ENCODE data around the gene SORCS2. TPM values are rescaled to one million over a fixed set of nuclear protein-coding genes. Genes with fewer than 3 reads are reported as not detected.

SORCS2 gene
- total RNA-seq, 4 donors from 2014 or later, result 1.1 to 2.5 (median 2.0) TPM

DNA sequence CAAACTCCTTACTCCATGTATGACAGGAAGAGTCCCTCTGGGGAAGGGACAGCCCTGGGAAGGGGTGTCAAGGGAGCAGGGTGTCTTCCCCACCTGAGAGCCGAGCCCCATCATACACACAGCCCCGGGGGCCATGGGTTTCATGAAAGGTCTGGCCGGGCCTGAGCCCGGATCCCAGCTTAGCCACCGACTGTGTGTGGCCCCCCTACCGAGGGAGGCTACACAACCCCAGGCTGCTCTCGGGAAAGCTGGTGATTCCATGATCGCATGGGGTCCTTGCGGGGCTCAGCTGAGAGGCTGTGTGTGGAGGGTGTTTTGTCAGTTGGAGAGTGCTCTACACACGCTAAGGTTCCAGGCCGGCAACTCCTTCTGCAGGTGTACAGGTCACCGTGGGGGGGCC is 55.6 kb downstream of the SORCS2 start:
- intact Hi-C loops (cut with DNase I), result no loop called here
- Histone ChIP-seq H3K27ac (no peak overlapping the region), H3K9me3 (no peaks in the 10 kb centered on the region), H3K36me3 (no peaks in the 10 kb centered on the region), H3K4me3 (no peak overlapping the region), H3K27me3 (peaks cover 0 to 14% (median 0%) of the 10 kb centered on the region in 4 donors), H3K4me1 (peaks cover 0 to 7% (median 0%) of the 10 kb centered on the region in 3 donors)
- WGBS, 2 donors, result 82 to 100% methylated on average over 1 to 9 of the region's 12 CpGs
- DNase-seq, result no peak
- TF ChIP-seq, protein P1, sequence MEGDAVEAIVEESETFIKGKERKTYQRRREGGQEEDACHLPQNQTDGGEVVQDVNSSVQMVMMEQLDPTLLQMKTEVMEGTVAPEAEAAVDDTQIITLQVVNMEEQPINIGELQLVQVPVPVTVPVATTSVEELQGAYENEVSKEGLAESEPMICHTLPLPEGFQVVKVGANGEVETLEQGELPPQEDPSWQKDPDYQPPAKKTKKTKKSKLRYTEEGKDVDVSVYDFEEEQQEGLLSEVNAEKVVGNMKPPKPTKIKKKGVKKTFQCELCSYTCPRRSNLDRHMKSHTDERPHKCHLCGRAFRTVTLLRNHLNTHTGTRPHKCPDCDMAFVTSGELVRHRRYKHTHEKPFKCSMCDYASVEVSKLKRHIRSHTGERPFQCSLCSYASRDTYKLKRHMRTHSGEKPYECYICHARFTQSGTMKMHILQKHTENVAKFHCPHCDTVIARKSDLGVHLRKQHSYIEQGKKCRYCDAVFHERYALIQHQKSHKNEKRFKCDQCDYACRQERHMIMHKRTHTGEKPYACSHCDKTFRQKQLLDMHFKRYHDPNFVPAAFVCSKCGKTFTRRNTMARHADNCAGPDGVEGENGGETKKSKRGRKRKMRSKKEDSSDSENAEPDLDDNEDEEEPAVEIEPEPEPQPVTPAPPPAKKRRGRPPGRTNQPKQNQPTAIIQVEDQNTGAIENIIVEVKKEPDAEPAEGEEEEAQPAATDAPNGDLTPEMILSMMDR (IDR thresholded peaks at IDR 0.05), result no peak
- TF ChIP-seq POLR2A (IDR thresholded peaks at IDR 0.05), result no peak

DNA sequence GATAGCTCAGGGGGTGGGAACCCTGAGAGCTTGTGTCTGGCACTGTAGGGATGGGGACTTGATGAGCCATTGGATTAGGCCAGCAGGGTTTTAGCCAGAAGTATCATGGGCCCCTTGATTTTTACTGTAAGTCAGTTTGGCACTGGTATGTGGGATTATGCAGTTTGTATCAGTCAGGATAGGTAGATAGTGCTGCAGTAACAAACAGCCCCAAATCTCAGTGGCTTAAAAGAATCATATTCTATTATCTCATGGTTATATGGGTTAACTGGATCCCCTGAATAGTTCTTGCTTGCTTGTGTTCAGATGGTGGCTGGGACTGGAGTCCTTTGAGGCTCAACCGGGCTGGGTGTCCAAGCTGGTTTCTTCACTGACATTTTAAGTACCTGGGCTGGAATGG is 56.5 kb downstream of the SORCS2 start:
- Histone ChIP-seq H3K27ac (no peak overlapping the region), H3K9me3 (no peaks in the 10 kb centered on the region), H3K4me3 (no peak overlapping the region), H3K4me1 (peaks cover 0 to 7% (median 0%) of the 10 kb centered on the region in 3 donors), H3K36me3 (no peaks in the 10 kb centered on the region), H3K27me3 (peaks cover 0 to 17% (median 0%) of the 10 kb centered on the region in 4 donors)
- TF ChIP-seq POLR2A (IDR thresholded peaks at IDR 0.05), result no peak
- TF ChIP-seq, protein P1 (IDR thresholded peaks at IDR 0.05), result no peak
- intact Hi-C loops (cut with DNase I), result no loop called here
- DNase-seq, result no peak
- 100% methylated on average over 1 of the region's 1 CpG for WGBS, 2 donors

DNA sequence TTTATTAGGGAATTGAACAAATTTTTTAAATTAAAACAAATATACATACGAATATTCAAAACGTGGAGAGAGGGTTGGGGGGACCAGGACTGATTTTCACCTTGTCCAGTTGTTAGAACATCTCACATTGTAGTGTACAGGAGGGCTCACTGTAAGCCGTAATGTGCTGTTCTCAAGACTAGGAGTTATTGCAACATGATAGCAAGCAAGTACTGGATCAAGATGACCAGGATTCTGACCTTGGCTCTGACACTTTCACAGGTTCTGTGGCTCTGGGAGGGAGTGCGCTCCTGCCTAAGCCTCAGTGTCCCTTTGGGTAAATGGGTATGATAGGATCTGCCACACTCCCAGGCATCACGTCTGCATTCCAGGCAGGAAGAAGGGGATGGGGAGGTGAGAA is 59.0 kb downstream of the SORCS2 start:
- TF ChIP-seq POLR2A (IDR thresholded peaks at IDR 0.05), result no peak
- TF ChIP-seq, protein P1 (IDR thresholded peaks at IDR 0.05), result no peak
- intact Hi-C loops (cut with DNase I), result no loop called here
- WGBS, 2 donors, result 78 to 82% methylated on average over 5 of the region's 5 CpGs

DNA sequence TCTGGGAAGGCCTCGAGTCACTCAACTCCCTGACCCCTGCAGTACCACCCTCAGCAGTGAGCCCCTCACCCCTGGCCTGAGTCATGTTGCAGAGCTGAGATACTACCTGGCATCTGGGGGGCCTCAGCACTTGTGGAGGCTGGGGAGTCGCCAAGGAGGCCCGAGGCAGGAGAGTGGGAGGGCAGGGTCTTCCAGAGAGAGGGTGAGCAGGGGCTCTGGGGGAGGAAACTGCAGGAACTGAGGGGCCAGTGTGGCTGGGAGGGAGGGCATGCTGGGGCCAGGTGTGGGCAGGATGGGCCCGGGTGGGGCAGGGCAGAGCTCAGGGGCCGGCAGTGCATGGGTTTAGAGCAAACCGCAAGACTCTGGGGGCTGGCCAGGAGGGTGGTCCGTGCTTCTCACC is 59.7 kb downstream of the SORCS2 start:
- no peak overlapping the region for H3K27ac ChIP-seq
- no peaks in the 10 kb centered on the region for H3K9me3 ChIP-seq
- peaks cover 0 to 11% (median 0%) of the 10 kb centered on the region in 3 donors for H3K4me1 ChIP-seq
- peaks cover 0 to 23% (median 0%) of the 10 kb centered on the region in 4 donors for H3K27me3 ChIP-seq
- no peak for TF ChIP-seq POLR2A (IDR thresholded peaks at IDR 0.05)
- TF ChIP-seq, protein P1 (IDR thresholded peaks at IDR 0.05), result no peak
- no peak for DNase-seq
- intact Hi-C loops (cut with DNase I), result no loop called here
- H3K4me3 ChIP-seq, result no peak overlapping the region
- H3K36me3 ChIP-seq, result no peaks in the 10 kb centered on the region
- WGBS, 2 donors, result 57 to 60% methylated on average over 3 to 5 of the region's 7 CpGs

More for the DNA sequence above, 59.0 kb downstream of the SORCS2 start:
- H3K27me3 ChIP-seq, result peaks cover 0 to 17% (median 0%) of the 10 kb centered on the region in 4 donors
- no peaks in the 10 kb centered on the region for H3K36me3 ChIP-seq
- no peak overlapping the region for H3K27ac ChIP-seq
- H3K4me3 ChIP-seq, result no peak overlapping the region
- H3K4me1 ChIP-seq, result peaks cover 0 to 7% (median 0%) of the 10 kb centered on the region in 3 donors
- no peak for DNase-seq
- no peaks in the 10 kb centered on the region for H3K9me3 ChIP-seq

DNA sequence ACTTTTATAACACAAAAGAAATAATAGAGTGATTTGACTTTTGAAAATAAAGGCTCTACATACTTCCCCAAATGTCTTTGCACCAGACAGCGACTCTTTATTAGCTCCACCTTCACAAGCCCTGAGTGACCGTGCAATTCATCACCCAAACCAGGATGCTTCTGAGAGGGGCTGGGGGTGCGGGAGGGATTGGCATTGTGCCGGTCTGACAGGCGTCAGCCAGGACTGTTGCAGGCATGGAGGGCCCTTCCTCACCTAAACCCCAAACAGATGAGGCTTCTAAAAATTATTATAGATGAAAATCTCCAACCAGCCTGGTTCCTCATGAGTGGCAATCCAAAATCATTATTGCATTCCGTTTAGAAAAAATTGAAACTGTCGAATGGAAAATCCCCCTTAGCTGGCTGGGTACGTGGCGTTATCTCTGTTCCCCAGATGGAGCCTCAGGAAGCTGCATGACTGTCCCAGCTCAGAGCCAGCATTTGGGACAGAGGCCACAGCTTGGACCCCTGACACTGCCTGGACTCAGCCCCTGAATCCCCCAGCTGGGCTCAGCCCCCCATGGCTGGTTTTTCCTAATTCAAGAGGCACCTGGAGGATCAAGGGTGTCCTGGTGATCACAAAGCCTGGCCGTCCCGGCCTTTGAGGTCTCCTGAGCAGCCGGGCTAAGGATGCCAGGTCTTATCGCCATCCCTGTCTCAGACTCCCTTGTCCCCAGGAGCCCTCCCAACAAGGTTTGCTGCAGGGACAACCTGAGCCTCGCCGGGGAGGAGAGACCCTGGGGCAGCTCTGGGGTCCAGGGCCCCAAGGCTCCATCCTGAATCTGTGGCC is 60.4 kb downstream of the SORCS2 start:
- Histone ChIP-seq H3K27me3 (peaks cover 0 to 27% (median 0%) of the 10 kb centered on the region in 4 donors), H3K9me3 (no peaks in the 10 kb centered on the region), H3K4me3 (no peak overlapping the region), H3K27ac (no peak overlapping the region), H3K4me1 (peaks cover 0 to 12% (median 0%) of the 10 kb centered on the region in 3 donors), H3K36me3 (no peaks in the 10 kb centered on the region)
- 57 to 71% methylated on average over 7 to 9 of the region's 15 CpGs for WGBS, 2 donors
- no peak for TF ChIP-seq POLR2A (IDR thresholded peaks at IDR 0.05)
- TF ChIP-seq, protein P1 (IDR thresholded peaks at IDR 0.05), result no peak
- no peak for DNase-seq
- intact Hi-C loops (cut with DNase I), result no loop called here

Data from esophagus squamous epithelium (tissue), 5 donors.